ENCODE data around the gene RALGAPB.
"Not testable (repeated sequence)": the region's sequence is repeated elsewhere in the genome, so short reads cannot be mapped to it uniquely, and the experiment has no call there.

Gene RALGAPB

GRCh38 chr20:38447931-38448675 is 24.5 kb upstream of the RALGAPB start:
- DNase-seq, result no peak

GRCh38 chr20:38449046-38449445 is 23.6 kb upstream of the RALGAPB start:
- DNase-seq, result no peak

- no peak for DNase-seq
Measured at GRCh38 chr20:38450412-38450975, 22.1 kb upstream of the RALGAPB start.

GRCh38 chr20:38452880-38453624 is 19.6 kb upstream of the RALGAPB start:
- DNase-seq, result no peak

- DNase-seq, result no peak
Measured at GRCh38 chr20:38453941-38454340, 18.7 kb upstream of the RALGAPB start.

- DNase-seq, result no peak
Measured at GRCh38 chr20:38454556-38455473, 17.8 kb upstream of the RALGAPB start.

- DNase-seq, result no peak
Measured at GRCh38 chr20:38458314-38458713, 14.3 kb upstream of the RALGAPB start.

- DNase-seq, result peak; percentile 63
Measured at GRCh38 chr20:38460040-38460623, 12.5 kb upstream of the RALGAPB start.

GRCh38 chr20:38460631-38461030 is 12.0 kb upstream of the RALGAPB start:
- DNase-seq, result not testable (repeated sequence)

GRCh38 chr20:38461167-38461566 is 11.5 kb upstream of the RALGAPB start:
- not testable (repeated sequence) for DNase-seq

- not testable (repeated sequence) for DNase-seq
Measured at GRCh38 chr20:38461569-38461968, 11.1 kb upstream of the RALGAPB start.

- DNase-seq, result no peak
Measured at GRCh38 chr20:38466171-38466570, 6.5 kb upstream of the RALGAPB start.

- no peak for DNase-seq
Measured at GRCh38 chr20:38466983-38467382, 5.7 kb upstream of the RALGAPB start.

- DNase-seq, result no peak
Measured at GRCh38 chr20:38471245-38471644, 1.4 kb upstream of the RALGAPB start.

GRCh38 chr20:38471987-38472512 is 593 bp upstream of the RALGAPB start:
- peak; percentile 2 for DNase-seq

- no peak for DNase-seq
Measured at GRCh38 chr20:38473367-38473795, 738 bp downstream of the RALGAPB start.

GRCh38 chr20:38477747-38478146 is 5.1 kb downstream of the RALGAPB start:
- no peak for DNase-seq

- no peak for DNase-seq
Measured at GRCh38 chr20:38479596-38479995, 7.0 kb downstream of the RALGAPB start.

GRCh38 chr20:38485041-38485440 is 12.4 kb downstream of the RALGAPB start:
- no peak for DNase-seq

- no peak for DNase-seq
Measured at GRCh38 chr20:38489181-38489580, 16.5 kb downstream of the RALGAPB start.

GRCh38 chr20:38497246-38497935 is 24.7 kb downstream of the RALGAPB start:
- DNase-seq, result no peak

- no peak for DNase-seq
Measured at GRCh38 chr20:38498909-38499308, 26.3 kb downstream of the RALGAPB start.
